ENCODE data around the gene CIAO2B. TPM values are rescaled to one million over a fixed set of nuclear protein-coding genes. Genes with fewer than 3 reads are reported as not detected.
"Not testable (repeated sequence)": the region's sequence is repeated elsewhere in the genome, so short reads cannot be mapped to it uniquely, and the experiment has no call there.

CIAO2B gene
- polyA plus RNA-seq, 4 donors: 79.0 to 120 (median 90.3) TPM

DNA sequence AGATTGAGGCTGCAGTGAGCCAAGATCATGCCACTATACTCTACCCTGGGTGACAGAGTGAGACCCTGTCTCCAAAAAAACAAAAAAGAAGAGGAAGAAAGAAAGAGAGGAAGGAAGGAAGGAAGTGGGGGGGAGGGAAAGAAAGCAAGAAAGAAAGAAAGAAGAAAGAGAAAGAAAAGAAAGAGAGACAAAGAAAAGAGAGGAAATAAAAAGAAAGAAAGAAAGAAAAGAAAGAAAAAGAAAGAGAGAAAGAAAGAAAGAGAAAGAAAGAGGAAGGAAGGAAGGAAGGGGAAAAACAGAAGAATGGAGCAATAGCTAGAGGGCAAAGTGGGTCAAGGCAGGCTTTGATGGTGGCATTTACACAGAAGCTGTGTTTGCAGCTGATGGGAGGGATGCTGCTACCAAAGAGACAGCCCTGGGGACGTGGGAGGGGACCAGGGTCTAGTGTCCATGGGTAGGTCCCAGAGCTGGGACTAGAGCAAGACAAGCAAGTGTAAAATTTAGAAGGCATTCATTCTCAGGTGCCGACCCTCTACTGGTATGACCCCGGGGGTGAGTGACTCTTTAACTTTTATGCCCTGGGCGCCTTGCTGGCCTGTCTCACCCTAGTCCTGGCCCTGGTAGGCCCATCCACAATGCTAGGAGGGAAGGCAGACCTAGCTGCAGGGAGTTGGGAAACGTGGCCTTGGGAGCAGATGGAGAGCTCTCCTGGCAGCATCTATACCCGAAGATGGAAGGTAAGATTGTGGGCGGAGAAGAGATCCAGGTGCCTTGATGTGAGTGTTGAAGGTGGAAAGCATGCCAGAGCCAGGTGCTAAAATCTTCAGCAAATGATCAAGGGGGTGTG lies 24.9 kb upstream of the CIAO2B start:
- DNase-seq (ENCODE audit: low read depth in 4 of 4, low spot score in 3 of 4): no peak

DNA sequence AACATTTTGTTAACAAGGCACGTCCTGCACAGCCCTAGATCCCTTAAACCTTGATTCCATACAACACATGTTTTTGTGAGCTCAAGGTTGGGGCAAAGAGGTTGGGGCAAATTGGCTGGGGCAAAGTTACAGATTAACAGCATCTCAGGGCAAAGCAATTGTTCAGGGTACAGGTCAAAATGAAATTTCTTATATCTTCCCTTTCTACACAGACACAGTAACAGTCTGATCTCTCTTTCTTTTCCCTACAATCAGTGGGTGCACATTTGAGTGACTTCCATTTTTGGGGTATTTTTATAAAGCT lies 21.9 kb upstream of the CIAO2B start:
- not testable (repeated sequence) for DNase-seq (ENCODE audit: low read depth in 4 of 4, low spot score in 3 of 4)

DNA sequence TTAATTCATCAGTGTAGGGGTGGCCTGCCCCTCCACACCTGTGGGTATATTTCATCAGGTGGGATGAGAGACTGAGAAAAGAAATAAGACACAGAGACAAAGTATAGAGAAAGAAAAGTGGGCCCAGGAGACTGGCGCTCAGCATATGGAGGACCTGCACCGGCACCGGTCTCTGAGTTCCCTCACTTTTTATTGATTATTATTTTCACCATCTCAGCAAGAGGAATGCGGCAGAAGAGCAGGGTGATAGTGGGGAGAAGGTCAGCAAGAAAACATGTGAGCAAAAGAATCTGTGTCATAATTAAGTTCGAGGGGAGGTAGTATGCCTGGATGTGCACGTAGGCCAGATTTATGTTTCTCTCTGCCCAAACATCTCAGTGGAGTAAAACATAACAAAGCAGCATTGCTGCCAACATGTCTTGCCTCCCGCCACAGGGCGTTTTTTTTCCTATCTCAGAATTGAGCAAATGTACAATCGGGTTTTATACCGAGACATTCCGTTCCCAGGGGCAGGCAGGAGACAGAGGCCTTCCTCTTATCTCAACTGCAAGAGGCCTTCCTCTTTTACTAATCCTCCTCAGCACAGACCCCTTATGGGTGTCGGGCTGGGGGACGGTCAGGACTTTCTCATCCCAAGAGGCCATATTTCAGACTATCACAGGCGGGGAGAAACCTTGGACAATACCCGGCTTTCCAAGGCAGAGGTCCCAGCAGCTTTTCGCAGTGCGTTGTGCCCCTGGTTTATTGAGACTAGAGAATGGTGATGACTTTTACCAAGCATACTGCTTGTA lies 21.4 kb upstream of the CIAO2B start:
- DNase-seq (ENCODE audit: low read depth in 4 of 4, low spot score in 3 of 4): not testable (repeated sequence)

DNA sequence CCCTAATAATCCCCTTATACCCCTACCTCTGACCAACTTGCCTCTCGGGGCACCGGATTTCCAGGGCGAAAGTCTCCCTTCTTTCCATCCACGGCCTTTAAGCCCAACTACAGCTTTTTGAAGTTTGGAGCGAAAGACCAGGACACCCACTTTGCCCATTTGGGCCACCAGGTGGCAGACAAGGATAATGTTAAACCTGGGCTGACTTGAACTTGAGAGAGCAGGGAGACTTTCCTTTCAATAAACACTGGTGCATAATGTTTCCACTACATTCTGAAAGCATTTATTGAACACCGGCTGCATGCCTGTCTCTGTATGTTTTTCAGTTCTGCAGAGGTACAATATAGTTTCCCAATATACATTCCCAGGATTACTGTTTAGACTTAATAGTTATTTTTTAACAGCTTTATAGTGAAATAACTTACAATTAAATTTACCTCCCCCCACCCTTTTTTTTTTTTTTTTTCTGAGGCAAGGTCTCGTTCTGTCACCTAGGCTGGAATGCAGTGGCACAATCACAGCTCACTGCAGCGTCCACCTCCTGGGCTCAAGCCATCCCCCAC lies 20.0 kb upstream of the CIAO2B start:
- DNase-seq (ENCODE audit: low read depth in 4 of 4, low spot score in 3 of 4): peak in 3 of 4 donors; percentile 67 to 77 (median 69)

DNA sequence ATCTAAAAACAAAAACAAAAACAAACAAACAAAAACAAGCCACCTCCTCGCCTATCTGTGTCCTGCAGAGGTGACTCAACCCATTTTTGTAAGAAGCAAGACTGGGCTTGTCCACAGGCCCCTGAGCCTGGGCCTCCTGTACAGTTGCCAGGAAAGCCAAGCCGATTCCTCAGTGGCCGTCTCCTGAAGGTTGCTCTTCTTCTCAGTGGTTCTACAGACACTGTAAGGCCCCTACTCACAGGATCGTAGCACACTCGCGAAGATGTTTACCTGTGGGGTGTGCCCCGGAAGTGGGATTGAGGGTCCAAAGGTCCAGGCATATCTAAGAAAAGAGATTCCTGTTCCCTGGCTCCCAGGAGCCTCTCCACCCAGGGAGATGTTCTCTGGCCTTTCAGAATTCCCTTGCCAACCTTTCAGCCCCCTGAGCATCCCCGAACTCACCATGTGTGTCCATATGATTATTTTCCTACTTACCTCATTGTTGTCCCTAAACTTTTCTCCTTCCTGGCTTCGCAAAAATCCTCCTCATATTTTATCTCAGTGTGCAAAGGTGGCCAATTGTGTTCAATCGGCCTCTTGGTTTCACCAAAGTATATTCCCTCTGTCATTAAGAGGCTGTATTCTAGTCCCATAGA lies 19.4 kb upstream of the CIAO2B start:
- DNase-seq (ENCODE audit: low read depth in 4 of 4, low spot score in 3 of 4): no peak

DNA sequence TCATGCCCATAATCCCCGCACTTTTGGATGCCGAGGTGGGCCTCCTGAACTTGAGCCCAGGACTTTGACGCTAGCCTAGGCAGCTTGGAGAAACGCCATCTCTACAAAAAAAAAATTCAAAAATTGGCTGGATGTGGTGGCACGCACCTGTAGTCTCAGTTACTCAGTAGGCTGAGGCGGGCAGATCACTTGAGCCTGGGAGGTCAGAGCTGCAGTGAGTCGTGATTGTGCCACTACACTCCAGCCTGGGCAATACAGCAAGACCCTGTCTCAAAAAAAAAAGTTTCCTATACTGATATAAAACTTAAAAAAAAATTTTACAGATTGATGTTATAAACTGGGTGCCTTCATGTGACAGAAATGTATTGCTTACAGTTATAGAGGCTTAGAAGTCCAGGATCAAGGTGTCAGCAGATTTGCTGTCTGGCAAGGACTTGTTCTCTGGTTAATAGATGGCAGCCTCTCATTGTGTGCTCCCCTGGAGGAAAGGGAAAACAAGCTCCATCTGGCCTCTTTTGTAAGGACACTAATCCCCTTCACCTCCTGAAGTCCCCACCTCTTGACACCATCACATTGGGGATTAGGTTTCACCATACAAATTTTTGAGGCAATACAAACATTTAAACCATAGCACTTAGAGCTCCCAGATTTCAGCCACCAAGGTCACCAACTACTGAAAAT lies 18.4 kb upstream of the CIAO2B start:
- DNase-seq (ENCODE audit: low read depth in 4 of 4, low spot score in 3 of 4): no peak

DNA sequence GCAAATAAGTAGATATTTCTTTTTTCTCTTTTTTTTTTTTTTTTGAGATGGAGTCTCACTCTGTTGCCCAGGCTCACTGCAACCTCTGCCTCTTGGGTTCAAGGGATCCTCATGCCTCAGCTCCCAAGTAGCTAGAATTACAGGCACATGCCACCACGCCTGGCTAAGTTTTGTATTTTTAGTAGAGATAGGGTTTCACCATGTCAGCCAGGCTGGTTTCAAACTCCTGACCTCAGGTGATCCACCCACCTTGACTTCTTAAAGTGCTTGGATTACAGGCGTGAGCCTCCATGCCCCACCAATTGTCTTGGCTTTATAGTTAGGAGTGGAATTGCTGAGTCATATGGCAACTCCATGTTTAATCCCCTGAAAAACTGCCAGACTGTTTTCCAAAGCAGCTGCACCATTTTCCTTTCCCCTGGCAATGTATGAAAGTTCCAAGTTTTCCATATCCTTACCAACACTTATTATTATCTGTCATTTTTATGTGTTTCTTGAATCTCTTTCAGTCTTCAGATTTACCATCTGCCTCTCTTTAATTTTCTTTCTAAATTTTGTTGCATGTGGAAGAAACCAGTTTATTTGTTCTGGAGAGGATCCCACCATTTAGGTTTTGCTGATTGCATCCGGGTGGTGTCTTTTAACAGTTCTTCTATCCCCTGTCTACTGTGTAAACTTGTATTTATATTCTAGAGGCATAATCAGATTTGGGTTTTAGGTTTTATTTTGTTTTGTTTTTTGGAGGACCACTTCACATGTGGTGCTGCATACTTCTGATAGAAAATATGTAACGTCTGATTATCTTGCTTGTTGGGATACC lies 17.0 kb upstream of the CIAO2B start:
- no peak for DNase-seq (ENCODE audit: low read depth in 4 of 4, low spot score in 3 of 4)

DNA sequence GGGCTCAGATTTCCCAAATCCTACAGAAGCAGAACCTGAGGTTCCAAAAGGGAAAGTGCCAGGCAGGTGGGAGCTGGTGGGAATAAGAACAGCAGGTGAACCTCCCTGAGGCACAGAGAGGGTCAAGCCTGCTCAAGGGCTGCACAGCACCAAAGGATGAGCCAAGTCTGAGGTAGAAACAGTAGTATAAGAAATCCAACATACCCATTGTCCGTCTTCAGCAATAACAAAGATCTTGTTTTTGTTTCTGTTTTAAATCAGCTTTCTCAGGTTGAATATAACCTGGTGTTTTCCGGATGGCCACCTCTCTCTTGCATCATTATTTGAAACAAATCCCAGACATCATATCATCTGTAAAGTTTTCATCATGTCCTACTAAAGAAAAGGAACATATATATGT lies 16.2 kb upstream of the CIAO2B start:
- no peak for DNase-seq (ENCODE audit: low read depth in 4 of 4, low spot score in 3 of 4)

DNA sequence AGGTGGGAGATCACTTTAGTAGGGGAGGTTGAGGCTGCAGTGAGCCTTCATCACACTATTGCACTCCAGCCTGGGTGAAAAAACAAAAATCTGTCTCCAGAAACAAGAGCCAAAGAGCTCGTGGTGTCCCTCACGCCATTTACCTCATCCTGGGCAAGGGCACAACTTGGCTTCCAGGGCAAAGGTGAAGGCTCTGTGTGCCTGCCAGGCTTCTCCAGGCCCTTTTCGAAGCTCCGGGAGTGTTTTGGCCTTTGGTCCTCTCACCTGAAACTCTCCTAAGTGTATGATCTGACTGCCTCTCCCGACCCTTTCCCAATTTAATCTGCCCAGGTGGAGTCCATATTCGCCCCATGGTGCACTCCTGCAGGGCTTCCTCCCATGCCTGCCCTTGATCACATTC lies 15.3 kb upstream of the CIAO2B start:
- no peak for DNase-seq (ENCODE audit: low read depth in 4 of 4, low spot score in 3 of 4)

DNA sequence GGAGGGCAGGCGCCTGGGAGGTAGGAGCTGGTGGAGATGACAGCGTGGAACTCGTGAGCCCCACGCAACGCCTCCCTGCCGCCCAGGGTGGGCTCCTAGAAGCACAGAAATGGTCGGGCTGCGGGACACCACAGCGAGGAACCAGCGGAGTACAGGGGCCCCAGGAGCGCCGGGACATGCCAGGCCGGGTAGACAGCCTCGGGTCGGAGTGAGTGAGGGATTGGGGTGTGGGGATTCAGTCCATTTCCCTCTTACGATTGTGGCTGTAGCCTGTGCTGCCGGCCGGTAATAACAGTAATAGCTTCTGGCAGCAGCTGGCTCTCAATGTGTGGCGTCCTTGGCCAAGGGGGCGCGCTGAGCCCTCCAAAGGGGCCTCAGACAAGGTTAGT lies 14.6 kb upstream of the CIAO2B start:
- no peak for DNase-seq (ENCODE audit: low read depth in 4 of 4, low spot score in 3 of 4)

DNA sequence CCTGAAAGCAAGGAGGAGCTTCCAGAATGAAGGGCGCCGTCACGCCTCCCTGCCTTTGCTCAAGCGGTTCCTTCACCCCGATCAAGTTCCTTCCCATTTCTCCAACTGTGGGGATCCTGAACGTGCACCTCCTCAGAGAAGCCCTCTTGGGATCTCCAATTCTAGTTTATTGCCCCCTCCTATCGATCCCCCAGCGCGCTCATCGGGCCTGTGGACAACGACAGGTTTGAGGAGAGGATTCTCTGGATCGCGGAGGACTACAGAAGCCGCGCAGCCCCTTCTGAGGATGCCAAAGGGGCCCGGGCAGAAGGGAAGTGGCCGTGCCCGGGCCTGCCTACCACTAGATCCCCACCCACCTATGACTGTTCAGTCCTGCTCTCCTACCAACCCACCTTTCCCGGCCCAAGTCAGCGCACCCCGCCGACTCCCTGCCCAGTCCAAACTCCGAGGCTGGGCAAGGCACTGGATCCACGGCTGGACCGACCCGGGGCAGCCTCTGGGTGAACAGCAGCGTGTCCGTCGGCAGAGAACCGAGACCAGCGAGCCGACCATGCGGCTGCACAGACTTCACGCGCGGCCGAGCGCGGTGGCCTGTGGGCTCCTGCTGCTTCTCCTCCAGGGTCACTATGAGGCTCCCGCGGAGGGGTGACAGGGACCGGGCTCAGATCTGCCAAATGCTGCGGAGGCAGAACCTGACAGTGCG lies 14.1 kb upstream of the CIAO2B start:
- no peak for DNase-seq (ENCODE audit: low read depth in 4 of 4, low spot score in 3 of 4)

DNA sequence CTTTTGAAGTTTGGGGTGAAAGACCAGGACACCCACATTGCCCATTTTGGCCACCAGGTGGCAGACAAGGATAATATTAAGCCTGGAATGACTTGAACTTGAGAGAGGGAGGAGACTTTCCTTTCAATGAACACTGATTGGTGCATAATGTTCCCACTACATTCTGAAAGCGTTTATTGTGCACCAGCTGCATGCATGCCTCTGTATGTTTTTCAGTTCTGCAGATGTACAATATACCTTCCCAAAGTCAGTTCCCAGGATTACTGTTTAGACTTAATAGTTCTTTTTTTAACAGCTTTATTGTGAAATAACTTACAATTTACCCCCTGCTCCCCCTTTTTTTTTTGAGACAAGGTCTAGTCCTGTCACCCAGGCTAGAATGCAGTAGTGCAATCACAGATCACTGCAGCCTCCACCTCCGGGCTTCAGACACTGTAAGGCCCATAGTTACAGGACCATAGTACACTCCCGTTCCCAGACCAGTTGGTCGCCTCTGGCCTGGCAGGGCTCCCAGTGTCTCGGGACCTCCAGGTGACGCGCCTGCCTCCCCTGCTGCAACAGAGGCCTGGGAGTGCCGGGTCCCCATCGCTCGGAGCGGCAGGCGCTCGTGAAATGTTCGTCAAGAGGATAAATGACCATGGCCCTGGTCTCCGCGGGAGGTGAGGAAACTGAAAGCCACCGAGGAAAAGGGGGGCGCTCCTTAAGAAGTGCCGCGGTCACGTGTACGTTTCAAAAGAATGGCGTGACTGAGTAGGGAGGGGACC lies 13.3 kb upstream of the CIAO2B start:
- DNase-seq (ENCODE audit: low read depth in 4 of 4, low spot score in 3 of 4): peak; percentile 67 to 76 (median 74)

DNA sequence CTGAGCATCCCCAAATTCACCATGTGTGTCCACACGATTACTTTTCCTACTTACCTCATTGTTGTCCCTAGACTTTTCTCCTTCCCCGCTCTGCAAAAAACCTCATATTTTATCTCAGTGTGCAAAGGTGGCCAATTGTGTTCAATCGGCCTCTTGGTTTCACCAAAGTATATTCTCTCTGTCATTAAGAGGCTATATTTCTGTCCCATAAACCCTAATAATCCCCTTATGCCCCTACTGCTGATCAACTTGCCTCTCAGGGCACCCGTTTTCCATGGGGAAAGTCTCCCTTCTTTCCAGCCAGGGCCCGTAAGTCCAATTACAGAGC lies 12.7 kb upstream of the CIAO2B start:
- no peak for DNase-seq (ENCODE audit: low read depth in 4 of 4, low spot score in 3 of 4)

DNA sequence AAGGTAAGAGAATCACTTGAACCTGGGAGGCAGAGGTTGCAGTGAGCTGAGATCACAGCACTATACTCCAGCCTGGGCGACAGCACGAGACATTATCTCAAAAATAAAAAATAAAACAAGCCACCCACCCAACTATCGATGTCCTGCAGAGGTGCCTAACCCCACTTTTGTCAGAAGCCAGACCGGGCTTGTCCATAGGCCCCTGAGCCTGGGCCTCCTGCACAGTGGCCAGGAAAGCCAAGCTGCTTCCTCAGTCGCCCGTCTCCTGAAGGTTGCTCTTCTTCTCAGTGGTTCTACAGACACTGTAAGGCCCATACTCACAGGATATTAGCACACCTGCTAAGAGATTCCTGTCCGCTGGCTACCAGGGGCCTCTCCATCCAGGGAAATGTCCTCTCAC lies 12.3 kb upstream of the CIAO2B start:
- DNase-seq (ENCODE audit: low read depth in 4 of 4, low spot score in 3 of 4): no peak

DNA sequence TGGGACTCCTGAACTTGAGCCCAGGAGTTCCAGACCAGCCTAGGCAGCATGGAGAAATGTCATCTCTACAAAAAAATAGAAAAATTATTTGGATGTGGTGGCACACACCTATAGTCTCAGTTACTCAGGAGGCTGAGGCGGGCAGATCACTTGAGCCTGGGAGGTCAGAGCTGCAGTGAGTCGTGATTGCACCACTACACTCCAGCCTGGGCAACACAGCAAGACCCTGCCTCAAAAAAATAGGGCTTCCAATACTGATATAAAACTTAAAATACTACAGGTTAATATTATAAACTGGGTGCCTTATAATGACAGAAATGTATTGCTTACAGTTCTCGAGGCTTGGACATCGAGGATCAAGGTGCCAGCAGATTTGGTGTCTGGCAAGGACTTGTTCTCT lies 11.7 kb upstream of the CIAO2B start:
- DNase-seq (ENCODE audit: low read depth in 4 of 4, low spot score in 3 of 4): no peak

DNA sequence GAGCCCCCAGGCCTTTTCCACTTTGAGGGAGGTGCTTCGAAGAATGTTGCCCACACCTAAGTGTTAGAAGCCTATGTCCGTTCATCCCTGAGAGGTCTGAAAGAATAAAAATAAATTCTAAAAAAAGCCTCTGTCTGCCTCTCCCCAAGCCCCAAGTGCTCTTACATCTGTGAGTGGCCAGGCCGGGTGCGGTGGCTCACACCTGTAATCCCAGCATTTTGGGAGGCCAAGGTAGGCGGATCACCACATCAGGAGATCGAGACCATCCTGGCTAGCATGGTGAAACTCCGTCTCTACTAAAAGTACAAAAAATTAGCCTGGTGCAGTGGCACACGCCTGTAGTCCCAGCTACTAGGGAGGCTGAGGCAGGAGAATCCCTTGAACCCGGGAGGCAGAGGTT lies 10.8 kb upstream of the CIAO2B start:
- not testable (repeated sequence) for DNase-seq (ENCODE audit: low read depth in 4 of 4, low spot score in 3 of 4)

DNA sequence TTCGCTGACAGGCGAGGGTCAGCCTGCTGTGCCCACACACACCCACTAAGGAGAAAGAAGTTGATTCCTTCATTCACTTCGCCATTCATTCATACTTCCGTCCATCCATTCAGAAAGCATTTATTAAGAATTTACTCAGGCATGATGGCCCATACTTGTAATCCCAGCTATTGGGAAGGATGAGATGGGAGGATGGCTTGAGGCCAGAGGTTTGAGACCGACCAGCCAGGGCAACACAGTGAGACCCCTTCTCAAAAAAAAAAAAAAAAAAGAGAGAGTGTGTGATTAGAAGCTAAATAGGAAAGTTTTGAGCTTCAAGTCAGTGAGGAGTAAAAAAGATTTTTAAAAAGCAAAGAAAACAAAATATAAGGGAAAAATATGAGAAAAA lies 9.8 kb upstream of the CIAO2B start:
- DNase-seq (ENCODE audit: low read depth in 4 of 4, low spot score in 3 of 4): no peak

DNA sequence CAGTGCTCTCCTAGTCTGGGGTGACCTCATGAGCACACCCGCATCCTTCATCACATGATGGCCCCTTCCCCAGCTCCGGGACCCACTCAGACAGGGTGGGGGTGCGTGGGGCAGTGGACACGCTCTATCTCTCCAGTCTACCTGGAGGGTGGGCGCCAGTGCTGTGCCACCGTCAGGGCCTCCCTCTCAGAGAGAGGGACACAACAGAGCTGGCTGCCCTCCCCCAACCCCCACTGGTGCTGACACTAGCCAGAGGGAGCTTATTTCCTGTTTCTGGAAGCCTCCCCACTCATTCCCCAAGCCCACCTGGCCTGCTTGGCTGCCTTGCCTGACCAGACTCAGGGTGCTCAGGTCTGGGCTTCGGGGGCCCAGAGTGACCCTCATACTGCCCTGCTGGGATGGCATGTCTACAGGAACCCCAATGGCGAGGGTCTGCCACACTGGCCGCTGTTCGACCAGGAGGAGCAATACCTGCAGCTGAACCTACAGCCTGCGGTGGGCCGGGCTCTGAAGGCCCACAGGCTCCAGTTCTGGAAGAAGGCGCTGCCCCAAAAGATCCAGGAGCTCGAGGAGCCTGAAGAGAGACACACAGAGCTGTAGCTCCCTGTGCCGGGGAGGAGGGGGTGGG lies 9.3 kb upstream of the CIAO2B start:
- DNase-seq (ENCODE audit: low read depth in 4 of 4, low spot score in 3 of 4): no peak

All from right renal pelvis (tissue), 4 donors.